ENCODE measurements around the gene PRM3.

Gene PRM3

DNA sequence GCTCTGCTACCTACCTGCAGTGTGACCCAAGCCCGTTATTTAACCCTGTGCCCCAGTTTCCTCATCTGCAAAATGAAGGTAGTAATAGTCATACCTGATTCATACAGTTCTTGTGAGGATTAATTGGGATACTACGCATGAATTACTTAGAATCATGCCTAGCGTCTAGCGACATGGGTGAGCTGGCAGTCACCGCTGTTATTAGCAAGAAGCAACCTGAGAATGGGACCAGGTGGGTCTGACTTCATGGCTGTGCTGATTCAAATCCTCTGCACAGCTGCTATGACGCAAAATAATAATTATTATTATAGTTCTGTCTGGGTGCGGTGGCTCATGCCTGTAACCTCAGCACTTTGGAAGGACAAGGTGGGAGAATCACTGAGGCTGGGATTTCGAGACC is 25.3 kb downstream of the PRM3 start:
- DNase-seq (ENCODE audit: low spot score), result no peak

- DNase-seq (ENCODE audit: low spot score), result no peak
These were observed 27.4 kb downstream of the PRM3 start for GRCh38 chr16:11245988-11246387.

DNA sequence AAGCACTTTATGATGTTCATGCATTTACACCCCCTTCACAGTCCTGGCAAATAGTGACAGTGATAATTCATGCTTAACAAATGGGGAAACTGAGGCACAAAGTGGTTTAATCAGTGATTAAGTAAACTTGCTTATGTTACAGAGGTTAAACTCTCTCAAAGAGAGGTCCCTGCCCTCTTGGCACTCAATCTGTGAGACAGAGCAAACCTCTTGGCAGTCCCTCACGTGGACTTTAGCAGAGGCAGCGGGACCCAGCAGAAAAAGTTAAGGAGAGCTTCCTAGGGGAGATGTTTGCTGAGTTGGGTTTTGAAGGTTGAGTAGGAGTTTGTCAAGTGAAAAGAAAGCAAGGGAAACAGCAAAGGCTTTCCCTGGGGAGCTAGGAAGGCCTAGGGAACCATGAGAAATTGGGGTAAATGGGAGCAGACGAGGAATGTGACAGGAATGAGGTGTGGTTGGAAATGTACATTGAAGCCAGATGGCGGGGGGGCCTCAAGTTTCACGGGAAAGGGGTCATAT is 28.1 kb downstream of the PRM3 start:
- no peak for DNase-seq (ENCODE audit: low spot score)

- DNase-seq (ENCODE audit: low spot score), result no peak
These were observed 30.8 kb downstream of the PRM3 start for GRCh38 chr16:11242658-11243057.

DNA sequence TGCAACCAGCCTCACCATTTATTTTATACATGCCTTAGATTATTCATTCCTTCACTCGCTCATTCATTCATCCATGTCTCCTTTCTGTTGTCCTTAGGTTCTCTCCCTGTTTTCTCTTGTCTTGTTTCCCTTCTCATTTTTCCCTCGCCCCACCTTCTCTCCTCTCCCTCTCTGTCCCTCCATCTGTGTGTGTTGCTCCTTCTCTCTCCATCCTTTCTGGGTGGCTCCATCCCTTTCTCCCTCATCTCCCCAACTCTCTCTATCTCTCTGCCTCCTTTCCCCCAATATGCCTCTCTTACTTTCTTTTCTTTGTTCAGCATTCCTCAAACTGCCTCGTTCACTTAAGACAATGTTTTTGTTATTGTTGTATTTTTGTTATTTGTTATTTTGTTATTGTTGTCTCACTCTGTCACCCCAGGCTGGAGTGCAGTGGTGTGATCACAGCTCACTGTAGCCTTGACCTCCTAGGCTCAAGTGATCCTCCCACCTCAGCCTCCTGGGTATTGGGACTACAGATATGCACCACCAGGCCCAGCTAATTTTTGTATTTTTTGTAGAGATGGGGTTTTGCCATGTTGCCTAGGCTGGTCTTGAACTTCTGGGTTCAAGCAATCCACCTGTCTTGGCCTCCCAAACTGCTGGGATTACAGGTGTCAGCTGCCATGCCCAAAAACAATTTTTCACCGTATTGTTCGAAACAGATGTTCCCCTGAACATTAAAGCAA is 31.8 kb downstream of the PRM3 start:
- DNase-seq (ENCODE audit: low spot score), result no peak

- DNase-seq (ENCODE audit: low spot score), result no peak
These were observed 32.6 kb downstream of the PRM3 start for GRCh38 chr16:11240636-11241473.

- DNase-seq (ENCODE audit: low spot score), result no peak
These were observed 33.5 kb downstream of the PRM3 start for GRCh38 chr16:11239644-11240632.

DNA sequence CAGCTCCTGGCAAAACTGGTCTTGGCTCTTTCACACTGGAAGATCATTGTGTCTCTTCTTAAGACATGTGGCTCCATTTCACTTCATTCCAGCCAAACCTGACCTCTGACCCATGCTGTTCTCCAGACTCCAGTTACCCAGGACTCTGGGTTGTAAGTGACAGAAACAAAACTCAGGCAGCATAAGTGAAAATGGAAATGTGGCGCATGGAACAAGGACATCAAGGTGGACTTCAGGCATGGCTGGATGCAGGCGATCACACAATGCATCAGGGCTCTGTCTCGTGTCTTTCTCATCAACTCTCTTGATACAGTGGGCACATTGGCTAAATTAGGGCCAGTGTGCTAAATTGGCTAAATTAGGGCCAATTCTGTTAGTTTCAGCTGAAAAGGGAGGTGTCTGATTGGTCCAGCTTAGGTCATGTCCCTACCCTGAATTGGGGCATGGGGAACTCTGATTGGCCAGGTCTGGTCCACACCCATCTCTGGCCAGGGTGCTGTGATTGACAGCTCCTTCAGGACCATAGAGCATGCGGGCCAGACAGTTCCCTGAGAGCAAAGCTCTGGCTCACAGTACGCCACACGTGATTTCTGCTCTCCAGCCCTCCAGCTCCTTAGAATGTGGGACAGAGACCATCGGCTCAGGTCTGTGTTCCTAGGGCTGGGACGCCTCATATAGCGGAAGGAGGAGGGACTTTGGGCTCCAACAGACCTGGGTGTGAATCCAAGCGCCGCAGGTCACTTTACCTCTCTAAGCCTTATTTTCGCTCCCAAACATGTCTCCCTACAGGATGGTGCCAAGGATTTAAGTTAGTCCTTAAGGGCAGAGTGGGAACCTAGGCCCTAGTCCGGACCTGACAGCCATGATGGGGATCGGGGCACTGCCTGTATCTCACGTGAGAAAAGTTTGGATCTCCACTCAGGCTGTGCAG is 34.9 kb downstream of the PRM3 start:
- peak; percentile 45 for DNase-seq (ENCODE audit: low spot score)

DNA sequence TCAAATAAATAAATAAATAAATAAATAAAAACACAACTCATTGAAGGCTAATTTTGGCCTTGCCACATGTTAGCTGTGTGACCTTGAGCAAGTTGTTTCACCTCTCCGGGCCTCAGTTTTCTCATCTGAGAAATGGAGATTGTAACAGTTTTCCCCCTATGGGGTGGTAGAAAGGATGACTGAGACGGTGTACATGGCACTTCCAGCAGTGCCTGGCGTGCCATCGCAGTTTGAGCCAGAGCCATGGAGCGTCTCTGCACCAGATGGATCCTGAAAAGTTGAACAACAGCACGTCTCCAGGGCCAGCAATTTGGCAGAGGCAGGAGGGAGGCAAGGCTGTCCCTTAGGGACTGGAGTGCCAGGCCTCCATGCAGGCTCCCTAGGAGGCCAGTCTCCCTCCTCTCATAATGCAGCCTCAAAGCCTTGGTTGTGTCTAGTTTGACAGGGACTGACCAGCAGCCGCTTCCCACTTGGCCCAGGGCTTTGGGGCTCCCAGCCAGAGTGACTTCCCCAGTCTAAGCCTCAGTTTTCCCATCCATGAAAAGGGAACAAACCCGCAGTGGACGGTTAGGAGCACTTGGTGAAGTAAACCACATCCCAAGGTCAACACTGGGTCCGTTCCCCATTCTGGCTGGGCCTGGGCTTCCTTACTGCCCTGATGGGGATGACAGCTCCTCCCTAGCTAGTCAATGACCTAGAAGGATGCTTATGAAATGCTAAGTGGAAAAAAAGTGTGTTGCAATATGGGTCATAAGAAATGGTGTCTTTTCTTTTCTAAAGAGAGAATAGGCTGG is 36.8 kb downstream of the PRM3 start:
- DNase-seq (ENCODE audit: low spot score), result no peak

DNA sequence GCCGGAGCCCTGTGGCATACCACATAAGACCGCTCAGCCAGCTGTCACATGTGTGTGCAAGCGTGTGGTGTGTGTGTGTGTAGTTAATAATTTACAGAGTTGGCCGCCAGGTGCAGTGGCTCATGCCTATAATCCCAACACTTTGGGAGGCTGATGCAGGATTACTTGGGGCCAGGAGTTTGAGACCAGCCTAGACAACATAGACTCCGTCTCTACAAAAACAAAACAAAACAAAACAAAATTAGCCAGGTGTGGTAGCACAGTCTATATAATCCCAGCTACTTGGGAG is 37.8 kb downstream of the PRM3 start:
- DNase-seq (ENCODE audit: low spot score), result no peak

DNA sequence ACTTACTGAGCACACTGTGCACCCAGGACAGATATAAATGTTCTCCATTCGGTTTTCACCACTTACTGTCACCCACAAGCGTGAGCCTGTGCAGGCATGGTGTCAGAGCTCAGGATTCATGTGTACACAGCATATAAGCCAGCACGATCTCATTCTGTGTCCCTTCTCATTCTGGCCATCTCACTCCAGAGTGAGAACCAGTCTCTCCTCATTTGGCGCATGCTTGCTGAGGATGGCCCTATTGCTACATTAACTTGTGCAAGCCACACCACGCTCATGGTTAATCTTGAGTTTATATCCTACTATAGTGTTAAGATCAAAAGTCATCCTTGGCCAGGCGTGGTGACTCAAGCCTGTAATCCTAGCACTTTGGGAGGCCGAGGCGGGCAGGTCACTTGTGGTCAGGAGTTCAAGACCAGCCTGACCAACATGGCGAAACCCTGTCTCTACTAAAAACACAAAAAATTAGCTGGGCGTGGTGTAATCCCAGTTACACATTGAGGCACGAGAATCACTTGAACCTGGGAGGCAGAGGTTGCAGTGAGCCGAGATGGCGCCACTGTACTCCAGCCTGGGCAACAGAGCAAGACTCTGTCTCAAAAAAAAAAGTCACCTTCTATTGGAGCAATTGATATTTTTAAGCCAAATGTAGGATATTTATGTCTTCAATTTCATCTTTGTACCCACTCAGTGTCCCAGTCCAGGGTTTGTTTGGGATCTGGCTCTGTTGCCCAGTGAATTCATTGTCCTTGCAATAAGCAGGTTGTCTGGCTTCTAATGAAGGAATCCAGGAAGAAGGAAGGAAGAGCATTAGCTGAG is 38.3 kb downstream of the PRM3 start:
- DNase-seq (ENCODE audit: low spot score), result no peak

DNA sequence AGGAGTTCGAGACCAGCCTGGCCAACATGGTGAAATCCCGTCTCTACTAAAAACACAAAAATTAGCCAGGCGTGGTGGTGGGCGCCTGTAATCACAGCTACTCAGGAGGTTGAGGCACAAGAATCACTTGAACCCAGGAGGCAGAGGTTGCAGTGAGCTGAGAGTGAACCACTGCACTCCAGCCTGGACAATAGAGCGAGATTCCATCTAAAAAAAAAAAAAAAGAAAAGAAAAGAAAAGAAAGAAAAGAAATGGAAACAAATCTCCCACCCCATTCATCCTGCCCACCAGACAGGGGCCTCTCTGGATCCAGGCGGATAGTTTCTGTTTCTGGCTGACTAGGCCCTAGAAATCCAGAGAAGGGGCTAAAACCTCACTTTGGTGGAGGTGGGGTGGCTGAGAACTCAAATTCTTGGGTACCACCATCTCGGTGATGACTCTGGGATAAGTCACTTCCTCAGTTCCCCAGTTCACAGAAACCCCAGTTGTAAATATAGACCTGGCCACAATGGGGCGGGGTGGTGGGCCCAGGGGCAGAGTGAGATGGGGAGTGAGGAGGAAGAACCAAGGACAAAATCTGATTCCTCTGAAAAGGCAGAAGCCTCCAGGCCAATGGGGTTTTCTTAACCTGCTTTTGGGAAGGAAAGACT is 39.6 kb downstream of the PRM3 start:
- no peak for DNase-seq (ENCODE audit: low spot score)

- DNase-seq (ENCODE audit: low spot score), result no peak
These were observed 40.3 kb downstream of the PRM3 start for GRCh38 chr16:11232852-11233726.

DNA sequence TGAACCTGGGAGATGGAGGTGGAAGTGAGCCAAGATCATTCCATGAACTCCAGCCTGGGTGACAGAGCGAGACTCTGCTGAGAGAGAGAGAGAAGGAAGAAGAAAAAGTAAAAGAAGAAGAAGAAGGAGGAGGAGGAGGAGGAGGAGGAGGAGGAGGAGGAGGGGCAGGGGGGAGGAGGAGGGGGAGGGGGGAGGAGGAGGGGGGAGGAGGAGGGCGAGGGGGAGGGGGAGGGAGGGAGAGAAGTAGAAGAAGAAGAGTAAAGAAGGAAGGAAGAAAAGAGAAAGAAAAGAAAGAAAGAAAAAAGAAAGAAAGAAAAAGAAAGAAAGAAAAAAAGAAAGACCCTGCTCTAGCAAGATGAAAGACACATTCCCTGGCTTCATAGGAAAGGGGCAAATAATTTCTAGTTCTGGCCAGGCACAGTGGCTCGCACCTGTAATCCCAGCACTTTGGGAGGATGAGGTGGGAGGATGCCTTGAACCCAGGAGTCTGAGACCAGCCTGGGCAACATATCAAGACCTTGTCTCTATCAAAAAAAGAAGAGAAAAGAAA is 41.1 kb downstream of the PRM3 start:
- no peak for DNase-seq (ENCODE audit: low spot score)

GRCh38 chr16:11231367-11231970 is 42.0 kb downstream of the PRM3 start:
- DNase-seq (ENCODE audit: low spot score), result no peak

DNA sequence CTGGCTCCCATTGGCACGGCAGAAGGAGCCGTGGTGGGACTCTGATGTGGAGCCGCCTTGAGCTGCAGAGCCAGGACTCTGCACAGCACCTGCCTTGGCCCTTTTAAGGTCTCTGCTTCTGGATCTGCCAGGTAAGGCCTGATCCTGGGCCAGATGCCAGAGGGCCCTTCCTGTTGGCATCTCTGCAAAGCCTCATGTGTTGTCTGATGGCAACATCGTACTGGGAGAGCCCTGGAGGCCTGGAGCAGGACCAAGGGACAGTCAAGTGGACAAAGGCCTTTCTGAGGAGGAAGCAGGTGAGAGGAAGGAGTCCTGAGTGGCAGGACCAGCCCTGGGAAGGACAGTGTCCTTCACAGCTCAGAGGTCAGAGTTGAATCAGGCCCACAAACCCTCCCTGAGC is 43.5 kb downstream of the PRM3 start:
- DNase-seq (ENCODE audit: low spot score), result no peak

DNA sequence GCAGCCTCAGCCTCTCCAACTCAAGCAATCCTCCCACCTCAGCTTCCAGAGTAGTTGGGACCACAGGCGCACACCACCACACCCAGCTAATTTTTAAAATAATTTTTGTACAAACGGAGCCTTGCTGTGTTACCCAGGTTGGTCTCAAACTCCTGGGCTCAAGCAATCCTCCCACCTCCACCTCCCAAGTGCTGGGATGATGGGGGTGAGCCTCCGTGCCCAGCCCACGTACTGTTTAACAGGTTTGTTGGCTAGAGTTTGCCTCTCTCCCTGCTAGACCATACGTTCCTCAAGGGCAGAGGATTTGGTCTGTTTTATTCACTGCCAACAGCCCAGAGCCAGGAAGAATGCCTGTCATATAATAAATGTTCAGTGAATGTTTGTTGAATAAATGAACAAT is 44.0 kb downstream of the PRM3 start:
- no peak for DNase-seq (ENCODE audit: low spot score)

Data from SK-N-DZ (cell line).